ENCODE measurements around the gene RAC3. TPM values are rescaled to one million over a fixed set of nuclear protein-coding genes. Genes with fewer than 3 reads are reported as not detected.
A peak's percentile ranks its signal among the peaks of the same experiment; 100 is the strongest.

RAC3 gene
- total RNA-seq, 2 experiments from 2014 or later, result 3.3 to 5.3 TPM

DNA sequence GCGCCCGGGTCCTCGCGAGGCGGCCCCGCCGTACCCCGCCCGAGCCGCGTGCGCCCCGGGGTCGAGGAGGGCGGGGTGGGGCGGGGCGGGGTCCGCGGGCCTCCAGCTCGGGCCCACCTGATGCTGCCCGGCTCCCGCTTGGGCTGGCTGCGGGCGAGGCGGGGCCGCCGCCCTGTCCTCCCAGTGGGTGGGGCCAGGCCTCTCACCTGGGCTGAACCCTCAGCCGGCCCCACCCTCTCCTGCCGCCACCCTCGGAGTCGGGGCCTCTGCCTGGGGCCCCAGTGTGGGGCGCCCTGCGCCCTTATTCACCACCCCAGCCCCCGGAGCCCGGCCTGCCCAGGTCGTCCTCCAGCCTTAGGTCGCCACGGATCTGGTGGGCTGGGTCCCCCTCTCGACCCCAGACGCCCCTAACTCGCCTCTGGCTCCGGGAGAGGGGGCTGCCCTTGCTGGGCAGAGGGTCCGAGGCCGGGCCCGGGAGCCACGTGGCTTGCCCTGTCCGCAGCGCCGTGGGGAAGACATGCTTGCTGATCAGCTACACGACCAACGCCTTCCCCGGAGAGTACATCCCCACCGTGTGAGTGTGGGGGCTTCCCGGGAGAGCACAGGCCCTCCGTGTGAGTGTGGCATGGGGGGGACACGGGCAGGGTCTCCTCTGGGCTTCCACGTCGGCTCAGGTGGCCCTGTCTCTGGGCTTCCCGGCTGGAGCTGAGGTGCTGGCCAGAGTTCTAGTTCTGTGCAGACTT, 578 bp downstream of the RAC3 start:
- Mint-ChIP-seq H3K4me1 (ENCODE audit: low read depth) (peaks cover 22% of the 10 kb centered on the region), H3K27ac (no peak overlapping the region), H3K36me3 (ENCODE audit: low read depth) (peaks cover 9% of the 10 kb centered on the region), H3K9me3 (no peaks in the 10 kb centered on the region), H3K4me3 (peak overlapping the region; percentile 48), H3K27me3 (no peaks in the 10 kb centered on the region)
- ATAC-seq (ENCODE audit: poor library complexity) (peak; percentile 32), DNase-seq (peak in 6 of 14 experiments; percentile 32 to 70 (median 52))
- CTCF ChIA-PET, result interaction anchor here (0.6 kb wide), 1 partner anchor 468 kb away, joined by 4 read pairs; no protein-coding TSS in a partner anchor
- TF ChIP-seq, protein P1, sequence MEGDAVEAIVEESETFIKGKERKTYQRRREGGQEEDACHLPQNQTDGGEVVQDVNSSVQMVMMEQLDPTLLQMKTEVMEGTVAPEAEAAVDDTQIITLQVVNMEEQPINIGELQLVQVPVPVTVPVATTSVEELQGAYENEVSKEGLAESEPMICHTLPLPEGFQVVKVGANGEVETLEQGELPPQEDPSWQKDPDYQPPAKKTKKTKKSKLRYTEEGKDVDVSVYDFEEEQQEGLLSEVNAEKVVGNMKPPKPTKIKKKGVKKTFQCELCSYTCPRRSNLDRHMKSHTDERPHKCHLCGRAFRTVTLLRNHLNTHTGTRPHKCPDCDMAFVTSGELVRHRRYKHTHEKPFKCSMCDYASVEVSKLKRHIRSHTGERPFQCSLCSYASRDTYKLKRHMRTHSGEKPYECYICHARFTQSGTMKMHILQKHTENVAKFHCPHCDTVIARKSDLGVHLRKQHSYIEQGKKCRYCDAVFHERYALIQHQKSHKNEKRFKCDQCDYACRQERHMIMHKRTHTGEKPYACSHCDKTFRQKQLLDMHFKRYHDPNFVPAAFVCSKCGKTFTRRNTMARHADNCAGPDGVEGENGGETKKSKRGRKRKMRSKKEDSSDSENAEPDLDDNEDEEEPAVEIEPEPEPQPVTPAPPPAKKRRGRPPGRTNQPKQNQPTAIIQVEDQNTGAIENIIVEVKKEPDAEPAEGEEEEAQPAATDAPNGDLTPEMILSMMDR (IDR thresholded peaks at IDR 0.05), result no peak
- no peaks in the 10 kb centered on the region for H3K36me3 ChIP-seq (ENCODE audit: insufficient read depth, low read length)
- H3K4me1 ChIP-seq (ENCODE audit: insufficient read depth, low read length), result peaks cover 42% of the 10 kb centered on the region
- POLR2A ChIA-PET, result interaction anchor here (1.4 to 2.5 kb wide), 3 partner anchors 9 to 95 kb away, joined by 3 to 12 read pairs (median 6); partner anchors contain the start of genes CENPX, DUS1L and LRRC45
- H3K27ac ChIP-seq (ENCODE audit: low read depth in 1 of 2, low read length in 2 of 2), result no peak overlapping the region
- no peaks in the 10 kb centered on the region for H3K27me3 ChIP-seq (ENCODE audit: control insufficient read depth in 1 of 2, insufficient read depth in 2 of 2, low read length in 2 of 2)
- intact Hi-C loops (cut with DNase I, micrococcal nuclease), result loop anchor here (2.0 to 10.0 kb wide), 6 partner anchors 67 to 523 kb away; partner anchors contain the start of genes FASN (in 1 of the 2), HEXD (in 1 of the 2) and OGFOD3 (in 1 of the 2)
- peak overlapping the region; percentile 20 for H3K4me3 ChIP-seq (ENCODE audit: low read length)
- H3K9me3 ChIP-seq (ENCODE audit: control insufficient read depth in 1 of 2, insufficient read depth in 1 of 2, low read length in 2 of 2), result no peaks in the 10 kb centered on the region

DNA sequence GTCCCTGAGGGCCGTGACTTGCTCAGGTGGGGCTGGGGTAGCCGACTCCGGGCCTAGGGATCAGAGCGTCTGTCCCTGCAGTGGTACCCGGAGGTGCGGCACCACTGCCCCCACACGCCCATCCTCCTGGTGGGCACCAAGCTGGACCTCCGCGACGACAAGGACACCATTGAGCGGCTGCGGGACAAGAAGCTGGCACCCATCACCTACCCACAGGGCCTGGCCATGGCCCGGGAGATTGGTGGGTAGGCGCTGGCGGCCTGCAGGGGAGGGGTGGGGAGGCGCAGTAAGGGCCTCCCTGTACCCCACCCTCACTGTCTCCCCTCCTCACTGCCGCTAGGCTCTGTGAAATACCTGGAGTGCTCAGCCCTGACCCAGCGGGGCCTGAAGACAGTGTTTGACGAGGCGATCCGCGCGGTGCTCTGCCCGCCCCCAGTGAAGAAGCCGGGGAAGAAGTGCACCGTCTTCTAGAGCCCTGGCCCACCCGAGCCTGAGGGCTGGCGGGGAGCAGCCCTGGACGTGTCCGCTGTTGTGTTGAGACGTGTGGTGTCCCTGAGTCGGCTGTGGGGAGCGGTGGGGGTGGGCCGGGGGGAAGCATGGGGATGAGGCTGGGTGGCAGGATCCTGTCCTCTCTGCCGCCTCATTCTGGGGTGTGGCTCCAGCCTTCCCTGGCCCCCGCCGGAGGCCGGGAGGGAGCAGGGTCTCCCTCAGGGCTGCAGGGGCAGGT, 2.0 kb downstream of the RAC3 start:
- no peaks in the 10 kb centered on the region for H3K27me3 Mint-ChIP-seq
- H3K4me3 Mint-ChIP-seq, result peak overlapping the region; percentile 67
- ATAC-seq (ENCODE audit: poor library complexity), result no peak

More for the DNA sequence above, 2.0 kb downstream of the RAC3 start:
- intact Hi-C loops (cut with DNase I, micrococcal nuclease), result loop anchor here (10.0 kb wide), 5 partner anchors 91 to 521 kb away; partner anchors contain the start of genes HEXD (in 1 of the 2) and OGFOD3 (in 1 of the 2)
- DNase-seq, result no peak
- H3K4me1 Mint-ChIP-seq (ENCODE audit: low read depth), result peaks cover 30% of the 10 kb centered on the region
- Histone ChIP-seq H3K4me1 (ENCODE audit: insufficient read depth, low read length) (peaks cover 50% of the 10 kb centered on the region), H3K27ac (ENCODE audit: low read depth in 1 of 2, low read length in 2 of 2) (no peak overlapping the region), H3K4me3 (ENCODE audit: low read length) (no peak overlapping the region), H3K27me3 (ENCODE audit: control insufficient read depth in 1 of 2, insufficient read depth in 2 of 2, low read length in 2 of 2) (no peaks in the 10 kb centered on the region), H3K36me3 (ENCODE audit: insufficient read depth, low read length) (no peaks in the 10 kb centered on the region), H3K9me3 (ENCODE audit: control insufficient read depth in 1 of 2, insufficient read depth in 1 of 2, low read length in 2 of 2) (no peaks in the 10 kb centered on the region)
- no peak overlapping the region for H3K27ac Mint-ChIP-seq
- no peaks in the 10 kb centered on the region for H3K9me3 Mint-ChIP-seq
- TF ChIP-seq, protein P1 (IDR thresholded peaks at IDR 0.05), result no peak
- ChIA-PET POLR2A (interaction anchor here (1.4 to 2.5 kb wide), 2 partner anchors 10 to 93 kb away, joined by 3 to 12 read pairs; partner anchors contain the start of genes CENPX and LRRC45), CTCF (no interaction called here)
- H3K36me3 Mint-ChIP-seq (ENCODE audit: low read depth), result peaks cover 16% of the 10 kb centered on the region

All from CD4-positive, alpha-beta T cell (primary cell).